MM.1S (cell line): Measurements from ENCODE around the gene ITGB1.

ENCODE experiments used
- DNase-seq: peaks from one replicate; pipeline ENCODE4 v3.0.0-alpha.2; 2015
- H2AFZ ChIP-seq: fragments of 300-600 bp; sonication (generic); 2 replicates; pipeline ENCODE4 v1.6.0; 2016; ENCODE audit warnings: antibody characterized with exemption, low read length
- H3F3A ChIP-seq: fragments of 300-600 bp; sonication (generic); 2 replicates; pipeline ENCODE4 v1.6.1; 2016; ENCODE audit warnings: mild to moderate bottlenecking, antibody characterized with exemption, low read length, moderate library complexity, mixed read lengths; ENCODE audit not compliant: insufficient read depth
- H3K27ac ChIP-seq: fragments of 300-600 bp; sonication (generic); 2 replicates; pipeline ENCODE4 v1.5.1; 2016; ENCODE audit warnings: mild to moderate bottlenecking, low read length
- H3K27me3 ChIP-seq: fragments of 300-600 bp; sonication (generic); replicated peaks from 2 replicates; pipeline ENCODE4 v1.6.0; 2016; ENCODE audit warnings: low read length; ENCODE audit not compliant: insufficient read depth
- H3K36me3 ChIP-seq: fragments of 300-600 bp; sonication (generic); replicated peaks from 2 replicates; pipeline ENCODE4 v1.6.1; 2016; ENCODE audit warnings: mild to moderate bottlenecking, low read length, mixed read lengths; ENCODE audit not compliant: insufficient read depth
- H3K4me1 ChIP-seq: fragments of 300-600 bp; sonication (generic); 2 replicates; pipeline ENCODE4 v1.6.1; 2016; ENCODE audit warnings: low read length, mixed read lengths
- H3K4me2 ChIP-seq: fragments of 300-600 bp; sonication (generic); 2 replicates; pipeline ENCODE4 v1.6.0; 2016; ENCODE audit warnings: low read depth, low read length
- H3K4me3 ChIP-seq: fragments of 300-600 bp; sonication (generic); 2 replicates; pipeline ENCODE4 v1.5.1; 2016; ENCODE audit warnings: low read length, mixed read lengths
- H3K79me2 ChIP-seq: fragments of 300-600 bp; sonication (generic); 2 replicates; pipeline ENCODE4 v1.6.1; 2016; ENCODE audit warnings: mixed run types, low read length, mixed read lengths
- H3K9ac ChIP-seq: fragments of 300-600 bp; sonication (generic); 2 replicates; pipeline ENCODE4 v1.6.1; 2016; ENCODE audit warnings: low read length, mixed read lengths
- H3K9me2 ChIP-seq: fragments of 300-600 bp; sonication (generic); replicated peaks from 2 replicates; pipeline ENCODE4 v1.6.1; 2016; ENCODE audit warnings: mild to moderate bottlenecking, low read length, mixed read lengths; ENCODE audit not compliant: insufficient read depth
- H3K9me3 ChIP-seq: fragments of 300-600 bp; sonication (generic); replicated peaks from 2 replicates; pipeline ENCODE4 v1.6.1; 2016; ENCODE audit warnings: mild to moderate bottlenecking, low read length, mixed read lengths; ENCODE audit not compliant: insufficient read depth
- H4K20me1 ChIP-seq: fragments of 300-600 bp; sonication (generic); 2 replicates; pipeline ENCODE4 v1.6.1; 2016; ENCODE audit warnings: mild to moderate bottlenecking, low read length, moderate library complexity, mixed read lengths; ENCODE audit not compliant: insufficient read depth
- CTCF ChIP-seq: fragments of 300-600 bp; sonication (generic); IDR thresholded peaks from 2 replicates; pipeline ENCODE4 v1.5.1; 2016; ENCODE audit warnings: antibody characterized with exemption, low read length, mixed read lengths
- EZH2 ChIP-seq: fragments of 300-600 bp; sonication (generic); optimal IDR thresholded peaks from 2 replicates; pipeline ENCODE3; 2017; ENCODE audit warnings: low read depth, mild to moderate bottlenecking, antibody characterized with exemption, low read length, mixed read lengths
- EZH2phosphoT487 ChIP-seq: fragments of 300-600 bp; sonication (generic); IDR thresholded peaks from 2 replicates; pipeline ENCODE4 v1.6.1; 2018; ENCODE audit warnings: antibody characterized with exemption, low read length

The ITGB1 gene

DNA sequence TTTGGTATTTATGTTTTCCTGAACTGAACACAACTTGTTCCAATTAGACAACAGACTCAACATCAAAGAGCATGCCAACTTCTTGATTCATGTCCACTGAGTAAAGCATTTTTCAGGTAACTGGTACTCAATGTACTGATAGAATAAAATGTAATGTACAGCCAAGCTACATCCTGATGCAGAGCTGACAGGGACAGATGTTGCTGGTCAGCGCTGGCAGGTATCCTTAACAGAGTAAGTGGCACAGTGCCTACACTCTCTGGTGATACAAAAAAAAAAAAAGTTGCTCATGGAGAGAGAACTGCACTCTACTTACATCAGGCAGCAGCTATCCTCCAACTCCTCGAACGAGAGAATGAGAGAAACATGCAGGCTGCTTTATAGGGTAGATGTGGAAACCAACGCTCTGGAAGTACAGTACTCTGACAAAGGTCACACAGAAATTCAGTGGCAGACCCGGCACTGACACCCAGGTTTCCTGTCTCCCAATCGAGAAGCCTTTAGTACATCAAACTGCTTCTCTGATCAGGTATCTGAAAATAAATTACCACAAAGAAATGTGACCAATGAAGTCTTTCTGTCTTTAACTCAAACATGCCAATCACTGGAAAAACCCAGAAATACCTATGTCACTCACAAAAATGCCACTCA, 4.6 kb downstream of the ITGB1 start:
- Histone ChIP-seq H3K27ac (no peak overlapping the region), H3K4me2 (no peak overlapping the region), H3K4me3 (no peak overlapping the region), H3F3A (peaks cover under 1% of the 10 kb centered on the region; the same call in 1 of the 2 replicates), H3K9ac (no peak overlapping the region), H3K4me1 (peaks cover 11% of the 10 kb centered on the region), H3K9me3 (no peaks in the 10 kb centered on the region), H3K79me2 (peaks cover 81% of the 10 kb centered on the region), H2AFZ (no peak overlapping the region), H4K20me1 (no peaks in the 10 kb centered on the region), H3K36me3 (no peaks in the 10 kb centered on the region), H3K9me2 (no peaks in the 10 kb centered on the region), H3K27me3 (no peaks in the 10 kb centered on the region)
- no peak for DNase-seq
- no peak for TF ChIP-seq CTCF
- TF ChIP-seq EZH2phosphoT487 = no peak
- TF ChIP-seq EZH2 = no peak

GRCh38 chr10:32952541-32953276, 5.3 kb downstream of the ITGB1 start:
- Histone ChIP-seq H2AFZ (no peak overlapping the region), H4K20me1 (no peaks in the 10 kb centered on the region), H3K4me2 (no peak overlapping the region), H3K9me2 (no peaks in the 10 kb centered on the region), H3K9me3 (no peaks in the 10 kb centered on the region), H3K27ac (no peak overlapping the region), H3K36me3 (no peaks in the 10 kb centered on the region), H3K4me3 (no peak overlapping the region), H3K79me2 (peaks cover 88% of the 10 kb centered on the region), H3K9ac (no peak overlapping the region), H3K4me1 (peaks cover 11% of the 10 kb centered on the region), H3K27me3 (no peaks in the 10 kb centered on the region), H3F3A (no peaks in the 10 kb centered on the region)
- TF ChIP-seq EZH2phosphoT487 (no peak), CTCF (no peak), EZH2 (no peak)
- no peak for DNase-seq

GRCh38 chr10:32952094-32952493, 5.9 kb downstream of the ITGB1 start:
- Histone ChIP-seq H3K9me2 (no peaks in the 10 kb centered on the region), H3K4me3 (no peak overlapping the region), H2AFZ (no peak overlapping the region), H3K27ac (no peak overlapping the region), H3K4me2 (no peak overlapping the region), H3K9me3 (no peaks in the 10 kb centered on the region), H3K36me3 (no peaks in the 10 kb centered on the region), H4K20me1 (no peaks in the 10 kb centered on the region), H3K9ac (no peak overlapping the region), H3K4me1 (peaks cover 11% of the 10 kb centered on the region), H3K27me3 (no peaks in the 10 kb centered on the region), H3F3A (no peaks in the 10 kb centered on the region), H3K79me2 (peaks cover 90% of the 10 kb centered on the region)
- DNase-seq = no peak
- TF ChIP-seq EZH2phosphoT487 (no peak), EZH2 (no peak), CTCF (no peak)
